ENCODE measurements around the gene RAX2. TPM values are rescaled to one million over a fixed set of nuclear protein-coding genes. Genes with fewer than 3 reads are reported as not detected.
"Not testable (repeated sequence)": the region's sequence is repeated elsewhere in the genome, so short reads cannot be mapped to it uniquely, and the experiment has no call there.

RAX2 gene
- total RNA-seq, 4 donors from 2014 or later, result not detected

GRCh38 chr19:3768748-3769099, 3.3 kb downstream of the RAX2 start:
- Histone ChIP-seq H3K4me3 (replicated peaks in 1 of 3) (no peak overlapping the region), H3K4me1 (peaks cover under 1 to 2% of the 10 kb centered on the region in 2 donors), H3K36me3 (peaks cover 20 to 35% of the 10 kb centered on the region in 2 donors), H3K9me3 (no peaks in the 10 kb centered on the region), H3K27me3 (no peaks in the 10 kb centered on the region), H3K27ac (no peak overlapping the region)
- WGBS, 2 donors, result 90 to 97% methylated on average over 7 of the region's 7 CpGs
- DNase-seq, result no peak
- no peak for TF ChIP-seq CTCF (IDR thresholded peaks at IDR 0.05)
- TF ChIP-seq POLR2A (IDR thresholded peaks at IDR 0.05), result no peak
- intact Hi-C loops (cut with DNase I), result no loop called here

DNA sequence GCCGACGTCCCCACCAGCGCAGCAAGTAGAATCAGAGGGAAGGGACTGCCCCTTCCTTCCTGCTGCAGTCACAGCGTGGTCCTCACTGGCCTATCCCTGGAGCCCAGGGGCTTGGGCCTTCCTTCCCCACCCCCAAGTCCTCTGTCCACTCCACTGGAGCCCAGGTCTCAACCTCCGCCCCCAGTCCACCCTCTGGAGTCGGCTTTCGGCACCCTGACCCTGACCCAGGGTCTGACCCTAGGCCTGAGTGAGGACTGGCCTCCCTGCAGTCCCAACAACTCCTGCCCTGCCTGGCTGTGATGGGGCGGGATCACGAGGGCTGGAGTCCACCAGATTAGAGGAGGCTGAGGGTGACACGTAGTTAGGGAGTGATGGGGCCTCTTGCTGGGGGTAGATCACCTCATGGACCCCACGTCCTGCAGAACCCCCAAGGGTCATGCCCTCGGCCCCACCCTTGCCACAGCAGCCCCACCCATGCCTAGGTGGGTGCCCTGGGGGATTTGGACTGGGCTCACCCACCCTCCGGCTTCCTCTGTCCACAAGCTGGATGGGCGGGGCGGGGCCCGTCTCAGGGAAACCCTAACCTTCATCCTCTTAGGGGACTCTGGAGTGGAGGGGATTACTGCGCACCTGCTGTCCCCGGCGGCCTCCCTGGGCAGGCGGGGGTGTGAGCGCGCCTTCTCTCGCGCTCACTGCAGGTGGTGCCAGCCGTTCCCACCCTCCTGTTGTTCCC, 3.8 kb downstream of the RAX2 start:
- no peak overlapping the region for H3K4me3 ChIP-seq (replicated peaks in 1 of 3)
- intact Hi-C loops (cut with DNase I), result no loop called here
- H3K9me3 ChIP-seq, result no peaks in the 10 kb centered on the region
- H3K27ac ChIP-seq, result no peak overlapping the region
- WGBS, 2 donors, result 90 to 93% methylated on average over 19 to 21 of the region's 25 CpGs
- H3K27me3 ChIP-seq, result no peaks in the 10 kb centered on the region
- peaks cover 20 to 35% of the 10 kb centered on the region in 2 donors for H3K36me3 ChIP-seq
- TF ChIP-seq CTCF (IDR thresholded peaks at IDR 0.05) (no peak), POLR2A (IDR thresholded peaks at IDR 0.05) (no peak)
- H3K4me1 ChIP-seq, result peaks cover 6 to 7% of the 10 kb centered on the region in 2 donors
- no peak for DNase-seq

- peaks cover 8 to 9% of the 10 kb centered on the region in 2 donors for H3K4me1 ChIP-seq
- H3K27ac ChIP-seq, result no peak overlapping the region
- H3K27me3 ChIP-seq, result no peaks in the 10 kb centered on the region
- H3K9me3 ChIP-seq, result no peaks in the 10 kb centered on the region
- intact Hi-C loops (cut with DNase I), result no loop called here
- TF ChIP-seq CTCF (IDR thresholded peaks at IDR 0.05), result no peak
- no peak for TF ChIP-seq POLR2A (IDR thresholded peaks at IDR 0.05)
- 93% methylated on average over 13 to 20 of the region's 23 CpGs for WGBS, 2 donors
- DNase-seq, result no peak
- no peak overlapping the region for H3K4me3 ChIP-seq (replicated peaks in 1 of 3)
- peaks cover 20 to 35% of the 10 kb centered on the region in 2 donors for H3K36me3 ChIP-seq
Observed at GRCh38 chr19:3767050-3767449, 5.0 kb downstream of the RAX2 start.

GRCh38 chr19:3766520-3766919, 5.5 kb downstream of the RAX2 start:
- Histone ChIP-seq H3K9me3 (no peaks in the 10 kb centered on the region), H3K27me3 (no peaks in the 10 kb centered on the region), H3K4me3 (replicated peaks in 1 of 3) (no peak overlapping the region), H3K27ac (no peak overlapping the region), H3K36me3 (peaks cover 20 to 35% of the 10 kb centered on the region in 2 donors), H3K4me1 (peaks cover 8 to 14% of the 10 kb centered on the region in 2 donors)
- no peak for TF ChIP-seq POLR2A (IDR thresholded peaks at IDR 0.05)
- TF ChIP-seq CTCF (IDR thresholded peaks at IDR 0.05), result no peak
- no peak for DNase-seq
- WGBS, 2 donors, result 84 to 88% methylated on average over 7 of the region's 7 CpGs
- intact Hi-C loops (cut with DNase I), result no loop called here

- intact Hi-C loops (cut with DNase I); H3K4me3 ChIP-seq (replicated peaks in 1 of 3); DNase-seq; H3K27ac ChIP-seq; H3K9me3 ChIP-seq; H3K27me3 ChIP-seq: not testable (repeated sequence)
- Histone ChIP-seq H3K36me3 (peaks cover 20 to 35% of the 10 kb centered on the region in 2 donors), H3K4me1 (peaks cover 11 to 16% of the 10 kb centered on the region in 2 donors)
- 95 to 98% methylated on average over 5 of the region's 5 CpGs for WGBS, 2 donors
Observed at GRCh38 chr19:3765757-3766156, 6.3 kb downstream of the RAX2 start.

Measured in thyroid gland (tissue), 4 donors.